Hepatocyte (in vitro differentiated cells): Measurements from ENCODE around the gene PHF23. TPM values are rescaled to one million over a fixed set of nuclear protein-coding genes. Genes with fewer than 3 reads are reported as not detected.

Experiments used
- DNase-seq: peaks from one replicate; pipeline ENCODE4 v3.0.0-alpha.2; 2016; ENCODE audit warnings: low spot score
- H2AFZ ChIP-seq: fragments of 200-600 bp; sonication (generic); 2 replicates; pipeline ENCODE4 v1.6.0; 2016; ENCODE audit warnings: antibody characterized with exemption, mild to moderate bottlenecking
- H3K27ac ChIP-seq: fragments of 200-600 bp; sonication (generic); 2 replicates; pipeline ENCODE4 v1.5.1; 2016; ENCODE audit warnings: mild to moderate bottlenecking
- H3K27me3 ChIP-seq: fragments of 200-600 bp; sonication (generic); 2 replicates; pipeline ENCODE4 v1.6.1; 2016
- H3K36me3 ChIP-seq: fragments of 200-600 bp; sonication (generic); replicated peaks from 2 replicates; pipeline ENCODE4 v1.5.1; 2016; ENCODE audit warnings: low read depth; ENCODE audit not compliant: insufficient read depth
- H3K4me1 ChIP-seq: fragments of 200-600 bp; sonication (generic); 2 replicates; pipeline ENCODE4 v1.5.1; 2016; ENCODE audit warnings: mild to moderate bottlenecking, moderate library complexity; ENCODE audit not compliant: insufficient read depth
- H3K4me2 ChIP-seq: fragments of 200-600 bp; sonication (generic); 2 replicates; pipeline ENCODE4 v1.6.0; 2016
- H3K4me3 ChIP-seq: fragments of 200-600 bp; sonication (generic); 2 replicates; pipeline ENCODE4 v1.5.1; 2016; ENCODE audit warnings: mild to moderate bottlenecking
- H3K79me2 ChIP-seq: fragments of 200-600 bp; sonication (generic); 2 replicates; pipeline ENCODE4 v1.6.0; 2017; ENCODE audit warnings: mild to moderate bottlenecking
- H3K9me2 ChIP-seq: fragments of 200-600 bp; sonication (generic); replicated peaks from 2 replicates; pipeline ENCODE4 v1.6.0; 2017; ENCODE audit warnings: mild to moderate bottlenecking; ENCODE audit not compliant: insufficient read depth
- H3K9me3 ChIP-seq: fragments of 200-600 bp; sonication (generic); 2 replicates; pipeline ENCODE4 v1.5.1; 2016; ENCODE audit warnings: low read depth, mild to moderate bottlenecking
- H4K20me1 ChIP-seq: fragments of 200-600 bp; sonication (generic); 2 replicates; pipeline ENCODE4 v1.6.0; 2016; ENCODE audit warnings: mild to moderate bottlenecking; ENCODE audit not compliant: insufficient read depth, poor library complexity, severe bottlenecking
- EZH2 ChIP-seq: fragments of 200-600 bp; sonication (generic); IDR thresholded peaks from 2 replicates; pipeline ENCODE4 v1.6.1; 2016; ENCODE audit warnings: antibody characterized with exemption, mild to moderate bottlenecking, borderline replicate concordance
- EZH2phosphoT487 ChIP-seq: fragments of 200-600 bp; sonication (generic); IDR thresholded peaks from one replicate; pipeline ENCODE4 v1.6.1; 2018; ENCODE audit warnings: antibody characterized with exemption, mild to moderate bottlenecking, low read depth, moderate library complexity; ENCODE audit not compliant: unreplicated experiment, severe bottlenecking
- WGBS: methylation state at CpG from one replicate; pipeline ENCODE4 v1.1.6; 2016; ENCODE audit warnings: low lambda C conversion rate; ENCODE audit errors: missing lambda C conversion rate; 5-methylcytosine and 5-hydroxymethylcytosine counted together
- polyA plus RNA-seq: library from polyadenylated mRNA; unstranded; fragments of >200 nt; fragmentation: Nextera tagmentation; extraction: Ambion mirVana; gene quantifications from 2 replicates; pipeline ENCODE4 v1.2.1, GENCODE V29; 2016
- total RNA-seq: library from RNA; depleted of rRNA; stranded (reverse); fragments of >200 nt; gene quantifications from 2 replicates; pipeline ENCODE4 v1.2.3, GENCODE V29; 2014
- TF ChIP-seq, protein P1 (sequence below): fragments of 200-600 bp; sonication (generic); IDR thresholded peaks from 2 replicates; pipeline ENCODE4 v1.5.1; 2016; ENCODE audit warnings: antibody characterized with exemption, mild to moderate bottlenecking; ENCODE audit not compliant: poor library complexity

PHF23 gene
- total and polyA plus RNA-seq, 2 experiments from 2014 or later = 53.9 to 78.6 TPM

DNA sequence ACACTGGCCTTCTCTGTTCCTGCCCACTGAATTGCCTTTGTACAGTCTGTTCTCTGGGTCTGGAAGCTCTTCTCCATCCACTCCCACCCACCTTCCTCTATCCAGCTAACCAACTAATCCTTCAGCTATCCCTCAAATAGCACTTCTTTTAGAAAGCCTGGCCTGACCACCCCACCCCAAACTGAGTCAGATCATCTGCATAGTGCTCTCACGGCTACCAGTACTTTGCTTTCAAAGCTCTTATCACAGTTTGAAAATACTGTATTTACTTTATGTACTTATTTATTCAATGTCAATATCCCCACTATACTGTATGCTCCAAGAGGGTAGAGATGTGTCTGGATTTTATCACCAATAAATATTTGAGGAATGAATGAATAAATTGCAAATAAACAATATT lies 27.5 kb upstream of the PHF23 start:
- 35% methylated on average over 1 of the region's 1 CpG for WGBS
- DNase-seq = peak; percentile 18
- peaks cover 3% of the 10 kb centered on the region for H3K27me3 ChIP-seq
- no peaks in the 10 kb centered on the region for H3K9me2 ChIP-seq
- H3K79me2 ChIP-seq = peaks cover 8% of the 10 kb centered on the region
- peaks cover 12% of the 10 kb centered on the region for H3K4me1 ChIP-seq
- H3K27ac ChIP-seq = no peak overlapping the region
- TF ChIP-seq EZH2 (no peak), EZH2phosphoT487 (no peak)
- TF ChIP-seq, protein P1, sequence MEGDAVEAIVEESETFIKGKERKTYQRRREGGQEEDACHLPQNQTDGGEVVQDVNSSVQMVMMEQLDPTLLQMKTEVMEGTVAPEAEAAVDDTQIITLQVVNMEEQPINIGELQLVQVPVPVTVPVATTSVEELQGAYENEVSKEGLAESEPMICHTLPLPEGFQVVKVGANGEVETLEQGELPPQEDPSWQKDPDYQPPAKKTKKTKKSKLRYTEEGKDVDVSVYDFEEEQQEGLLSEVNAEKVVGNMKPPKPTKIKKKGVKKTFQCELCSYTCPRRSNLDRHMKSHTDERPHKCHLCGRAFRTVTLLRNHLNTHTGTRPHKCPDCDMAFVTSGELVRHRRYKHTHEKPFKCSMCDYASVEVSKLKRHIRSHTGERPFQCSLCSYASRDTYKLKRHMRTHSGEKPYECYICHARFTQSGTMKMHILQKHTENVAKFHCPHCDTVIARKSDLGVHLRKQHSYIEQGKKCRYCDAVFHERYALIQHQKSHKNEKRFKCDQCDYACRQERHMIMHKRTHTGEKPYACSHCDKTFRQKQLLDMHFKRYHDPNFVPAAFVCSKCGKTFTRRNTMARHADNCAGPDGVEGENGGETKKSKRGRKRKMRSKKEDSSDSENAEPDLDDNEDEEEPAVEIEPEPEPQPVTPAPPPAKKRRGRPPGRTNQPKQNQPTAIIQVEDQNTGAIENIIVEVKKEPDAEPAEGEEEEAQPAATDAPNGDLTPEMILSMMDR = no peak
- H4K20me1 ChIP-seq = no peaks in the 10 kb centered on the region
- H3K4me3 ChIP-seq = no peak overlapping the region
- H3K36me3 ChIP-seq = no peaks in the 10 kb centered on the region
- no peak overlapping the region for H3K4me2 ChIP-seq
- no peaks in the 10 kb centered on the region for H3K9me3 ChIP-seq
- H2AFZ ChIP-seq = no peak overlapping the region

DNA sequence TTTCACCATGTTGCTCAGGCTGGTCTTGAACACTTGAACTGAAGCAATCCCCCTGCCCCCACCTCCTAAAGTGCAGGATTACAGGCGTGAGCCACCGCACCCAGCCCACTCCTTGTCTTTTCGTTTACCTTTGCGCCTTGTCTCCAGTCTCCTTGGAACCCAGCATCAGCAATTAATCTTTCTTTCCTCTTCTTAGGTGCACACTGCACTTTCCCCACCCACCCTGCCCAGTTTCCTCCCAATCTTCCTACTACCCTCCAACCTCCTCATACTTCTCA lies 24.5 kb upstream of the PHF23 start:
- Histone ChIP-seq H3K27me3 (peaks cover 5% of the 10 kb centered on the region), H3K4me1 (peaks cover 27% of the 10 kb centered on the region), H3K4me3 (peak overlapping the region; percentile 46), H3K79me2 (peaks cover 29% of the 10 kb centered on the region), H3K27ac (peak overlapping the region; percentile 98), H2AFZ (no peak overlapping the region), H4K20me1 (no peaks in the 10 kb centered on the region), H3K4me2 (peak overlapping the region; percentile 85), H3K36me3 (no peaks in the 10 kb centered on the region), H3K9me2 (no peaks in the 10 kb centered on the region), H3K9me3 (no peaks in the 10 kb centered on the region)
- TF ChIP-seq EZH2 (no peak), EZH2phosphoT487 (no peak)
- TF ChIP-seq, protein P1 = no peak
- DNase-seq = peak; percentile 37
- 30% methylated on average over 4 of the region's 4 CpGs for WGBS

DNA sequence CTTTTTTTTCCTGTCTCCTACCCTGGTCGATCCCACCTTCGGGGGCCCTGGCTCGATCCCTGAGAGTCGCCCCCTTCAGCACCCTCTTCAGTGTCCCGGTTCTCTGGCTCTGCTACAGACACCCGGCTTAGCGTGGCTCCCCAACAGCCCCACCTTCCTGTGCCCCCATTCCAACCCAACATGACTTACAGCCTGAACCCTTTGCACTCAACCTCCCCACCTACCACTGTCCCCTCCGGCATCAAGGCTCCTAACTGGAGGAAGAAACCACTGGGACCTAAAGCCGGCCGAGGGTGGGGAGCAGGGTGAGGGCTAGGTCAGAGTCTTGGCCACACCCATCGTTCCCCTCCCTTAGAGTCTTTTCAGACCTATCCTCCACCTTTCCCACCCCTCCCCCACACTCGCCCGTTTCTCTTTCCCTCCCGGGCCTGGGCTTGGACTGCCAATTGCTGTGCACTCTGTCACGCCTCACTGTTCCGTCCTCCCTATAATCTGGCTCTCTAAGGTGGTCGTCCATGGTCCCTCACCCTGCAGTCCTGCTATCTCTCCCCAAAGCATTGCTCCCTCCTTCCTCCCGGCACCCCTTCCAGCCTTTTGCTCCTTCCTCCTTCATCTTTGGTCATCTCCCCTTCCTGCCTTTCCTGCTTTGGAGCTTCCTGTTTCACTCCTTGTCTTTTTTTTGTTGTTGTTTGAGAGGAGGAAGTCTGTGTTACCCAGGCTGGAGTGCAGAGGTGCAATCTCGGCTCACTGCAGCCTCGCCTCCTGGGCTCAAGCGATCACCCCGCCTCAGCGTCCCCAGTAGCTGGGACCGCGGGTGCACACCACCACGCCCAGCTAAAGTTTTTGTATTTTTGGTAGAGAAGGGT lies 23.9 kb upstream of the PHF23 start:
- peak overlapping the region; percentile 67 for H2AFZ ChIP-seq
- H3K4me3 ChIP-seq = peak overlapping the region; percentile 46
- peak overlapping the region; percentile 98 for H3K27ac ChIP-seq
- peaks cover 29% of the 10 kb centered on the region for H3K79me2 ChIP-seq
- H3K9me3 ChIP-seq = no peaks in the 10 kb centered on the region
- peak overlapping the region; percentile 85 for H3K4me2 ChIP-seq
- no peaks in the 10 kb centered on the region for H3K36me3 ChIP-seq
- peaks cover 5% of the 10 kb centered on the region for H3K27me3 ChIP-seq
- H4K20me1 ChIP-seq = no peaks in the 10 kb centered on the region
- no peaks in the 10 kb centered on the region for H3K9me2 ChIP-seq
- peak; percentile 88 for DNase-seq
- TF ChIP-seq, protein P1 = no peak
- TF ChIP-seq EZH2phosphoT487 (no peak), EZH2 (no peak)
- WGBS = 12% methylated on average over 23 of the region's 26 CpGs
- peaks cover 27% of the 10 kb centered on the region for H3K4me1 ChIP-seq
